Osteoblast (primary cell): Measurements from ENCODE around the gene LRRC14B. TPM values are rescaled to one million over a fixed set of nuclear protein-coding genes. Genes with fewer than 3 reads are reported as not detected.

Source experiments
- DNase-seq: peaks from one replicate; pipeline ENCODE4 v3.0.0; 2011; ENCODE audit warnings: low spot score, mixed read lengths; ENCODE audit not compliant: insufficient read length; ENCODE audit errors: missing footprints
- H2AFZ ChIP-seq: 2 replicates; pipeline ENCODE4 v1.6.0; 2011; ENCODE audit warnings: mild to moderate bottlenecking, low read length
- H3K27ac ChIP-seq: 2 replicates; pipeline ENCODE4 v1.5.1; 2011; ENCODE audit warnings: mild to moderate bottlenecking, low read depth, low read length, moderate library complexity
- H3K27me3 ChIP-seq: 2 replicates; pipeline ENCODE4 v1.6.0; 2012; ENCODE audit warnings: mild to moderate bottlenecking, control low read depth, inconsistent platforms, low read length, moderate library complexity; ENCODE audit not compliant: insufficient read depth
- H3K36me3 ChIP-seq: 2 replicates; pipeline ENCODE4 v1.5.1; 2011; ENCODE audit warnings: mild to moderate bottlenecking, low read length, control low read depth, moderate library complexity; ENCODE audit not compliant: insufficient read depth
- H3K4me1 ChIP-seq: 2 replicates; pipeline ENCODE4 v1.5.1; 2011; ENCODE audit warnings: mild to moderate bottlenecking, low read length, control low read depth, moderate library complexity; ENCODE audit not compliant: insufficient read depth
- H3K4me2 ChIP-seq: 2 replicates; pipeline ENCODE4 v1.6.0; 2011; ENCODE audit warnings: mild to moderate bottlenecking, low read length; ENCODE audit not compliant: insufficient read depth
- H3K4me3 ChIP-seq: fragments of 200-600 bp; sonication (generic); 3 replicates; pipeline ENCODE4 v1.5.1; 2012; ENCODE audit warnings: mild to moderate bottlenecking, low read length, inconsistent platforms; ENCODE audit not compliant: insufficient read depth
- H3K79me2 ChIP-seq: 2 replicates; pipeline ENCODE4 v1.6.0; 2012; ENCODE audit warnings: mild to moderate bottlenecking, low read length, control low read depth, inconsistent platforms; ENCODE audit not compliant: insufficient read depth
- H3K9me3 ChIP-seq: 2 replicates; pipeline ENCODE4 v1.5.1; 2011; ENCODE audit warnings: low read depth, low read length, control low read depth
- H4K20me1 ChIP-seq: 2 replicates; pipeline ENCODE4 v1.6.0; 2012; ENCODE audit warnings: mild to moderate bottlenecking, low read length, control low read depth; ENCODE audit not compliant: insufficient read depth
- CTCF ChIP-seq: IDR thresholded peaks from 2 replicates; pipeline ENCODE4 v1.5.1; 2011; ENCODE audit warnings: mild to moderate bottlenecking, low read depth, low read length, moderate library complexity; ENCODE audit errors: extremely low read depth
- total RNA-seq: library from RNA; depleted of rRNA; stranded (reverse); fragments of >200 nt; gene quantifications from 2 replicates; pipeline ENCODE4 v1.2.3, GENCODE V29; 2012

The LRRC14B gene
- total RNA-seq, 1 donor: under 0.01 TPM

- Histone ChIP-seq H3K9me3 (no peaks in the 10 kb centered on the region), H3K4me3 (no peak overlapping the region), H4K20me1 (peaks cover 4% of the 10 kb centered on the region), H3K27ac (no peak overlapping the region), H3K4me2 (no peak overlapping the region), H3K79me2 (no peaks in the 10 kb centered on the region), H2AFZ (no peak overlapping the region), H3K36me3 (no peaks in the 10 kb centered on the region), H3K27me3 (peaks cover 36% of the 10 kb centered on the region), H3K4me1 (peaks cover 4% of the 10 kb centered on the region)
- TF ChIP-seq CTCF: no peak
- DNase-seq: peak; percentile 30
These were observed 1.3 kb upstream of the LRRC14B start for GRCh38 chr5:189976-190365.

GRCh38 chr5:190366-191035, 794 bp upstream of the LRRC14B start:
- H3K4me3 ChIP-seq: no peak overlapping the region
- no peaks in the 10 kb centered on the region for H3K9me3 ChIP-seq
- H3K4me1 ChIP-seq: peaks cover 4% of the 10 kb centered on the region
- H3K27me3 ChIP-seq: peaks cover 36% of the 10 kb centered on the region
- TF ChIP-seq CTCF: no peak
- no peak overlapping the region for H3K27ac ChIP-seq
- no peaks in the 10 kb centered on the region for H3K79me2 ChIP-seq
- H4K20me1 ChIP-seq: peaks cover 4% of the 10 kb centered on the region
- DNase-seq: peak; percentile 10
- no peak overlapping the region for H2AFZ ChIP-seq
- H3K4me2 ChIP-seq: no peak overlapping the region
- H3K36me3 ChIP-seq: no peaks in the 10 kb centered on the region

GRCh38 chr5:191949-192690, 825 bp downstream of the LRRC14B start:
- Histone ChIP-seq H3K36me3 (no peaks in the 10 kb centered on the region), H2AFZ (no peak overlapping the region), H3K4me1 (peaks cover 4% of the 10 kb centered on the region), H3K9me3 (no peaks in the 10 kb centered on the region), H3K4me3 (no peak overlapping the region), H3K79me2 (no peaks in the 10 kb centered on the region), H4K20me1 (peaks cover 8% of the 10 kb centered on the region), H3K27ac (no peak overlapping the region), H3K4me2 (no peak overlapping the region), H3K27me3 (peaks cover 36% of the 10 kb centered on the region)
- peak; percentile 79 for DNase-seq
- no peak for TF ChIP-seq CTCF

GRCh38 chr5:192691-192969, 1.3 kb downstream of the LRRC14B start:
- no peak overlapping the region for H3K27ac ChIP-seq
- H4K20me1 ChIP-seq: peaks cover 8% of the 10 kb centered on the region
- no peak for DNase-seq

More at GRCh38 chr5:192691-192969, 1.3 kb downstream of the LRRC14B start:
- Histone ChIP-seq H3K4me1 (peaks cover 4% of the 10 kb centered on the region), H3K9me3 (no peaks in the 10 kb centered on the region), H2AFZ (no peak overlapping the region), H3K27me3 (peaks cover 35% of the 10 kb centered on the region), H3K4me2 (no peak overlapping the region), H3K4me3 (no peak overlapping the region), H3K36me3 (no peaks in the 10 kb centered on the region), H3K79me2 (no peaks in the 10 kb centered on the region)
- TF ChIP-seq CTCF: no peak
